WI38 (cell line): ENCODE measurements around the gene TRMU.
A peak's percentile ranks its signal among the peaks of the same experiment; 100 is the strongest.

ENCODE experiments used
- H3K4me3 ChIP-seq: 2 replicates; pipeline ENCODE4 v1.5.1; 2011; ENCODE audit warnings: low read depth, mild to moderate bottlenecking, control low read depth, low read length
- TF ChIP-seq, protein P1 (sequence below): IDR thresholded peaks from 2 replicates; pipeline ENCODE4 v1.5.1; 2012; ENCODE audit warnings: low read depth, mild to moderate bottlenecking, control low read depth, low read length

Gene TRMU

DNA sequence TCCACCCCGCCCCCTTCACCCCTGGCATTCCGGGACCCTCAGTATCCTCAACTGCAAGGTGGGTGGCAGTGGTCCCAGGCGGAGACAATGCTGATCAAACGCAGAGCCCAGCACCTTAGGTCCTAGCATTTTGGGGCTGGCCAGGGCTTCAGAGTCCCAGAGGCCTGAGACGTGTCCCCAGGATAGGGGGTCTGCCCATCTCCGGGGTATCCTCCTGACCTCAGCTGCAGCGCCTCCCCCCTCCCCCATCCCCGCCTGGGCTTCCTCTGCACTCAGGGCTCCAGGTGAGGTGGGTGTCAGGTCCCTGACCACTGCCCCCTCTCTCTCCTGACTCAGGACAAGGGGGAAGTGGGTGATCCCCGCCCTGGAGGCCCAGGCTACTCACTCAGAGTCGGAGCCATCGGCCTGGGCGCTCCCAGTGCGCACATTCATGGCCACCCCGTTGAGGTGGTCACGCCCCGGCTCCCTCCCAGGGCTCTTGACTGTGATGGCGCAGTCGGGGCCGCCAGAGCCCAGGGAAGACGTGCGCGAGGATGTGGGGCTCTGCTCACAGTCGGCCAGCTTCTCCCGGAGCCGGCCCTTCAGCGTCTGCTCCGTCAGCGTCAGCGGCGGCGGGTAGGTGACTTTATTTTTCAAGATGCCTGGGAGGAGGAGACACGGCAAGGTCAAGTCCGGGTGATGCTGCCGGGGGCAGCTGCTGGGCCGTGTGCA is 28.3 kb downstream of the TRMU start:
- TF ChIP-seq, protein P1, sequence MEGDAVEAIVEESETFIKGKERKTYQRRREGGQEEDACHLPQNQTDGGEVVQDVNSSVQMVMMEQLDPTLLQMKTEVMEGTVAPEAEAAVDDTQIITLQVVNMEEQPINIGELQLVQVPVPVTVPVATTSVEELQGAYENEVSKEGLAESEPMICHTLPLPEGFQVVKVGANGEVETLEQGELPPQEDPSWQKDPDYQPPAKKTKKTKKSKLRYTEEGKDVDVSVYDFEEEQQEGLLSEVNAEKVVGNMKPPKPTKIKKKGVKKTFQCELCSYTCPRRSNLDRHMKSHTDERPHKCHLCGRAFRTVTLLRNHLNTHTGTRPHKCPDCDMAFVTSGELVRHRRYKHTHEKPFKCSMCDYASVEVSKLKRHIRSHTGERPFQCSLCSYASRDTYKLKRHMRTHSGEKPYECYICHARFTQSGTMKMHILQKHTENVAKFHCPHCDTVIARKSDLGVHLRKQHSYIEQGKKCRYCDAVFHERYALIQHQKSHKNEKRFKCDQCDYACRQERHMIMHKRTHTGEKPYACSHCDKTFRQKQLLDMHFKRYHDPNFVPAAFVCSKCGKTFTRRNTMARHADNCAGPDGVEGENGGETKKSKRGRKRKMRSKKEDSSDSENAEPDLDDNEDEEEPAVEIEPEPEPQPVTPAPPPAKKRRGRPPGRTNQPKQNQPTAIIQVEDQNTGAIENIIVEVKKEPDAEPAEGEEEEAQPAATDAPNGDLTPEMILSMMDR = no peak
- no peak overlapping the region for H3K4me3 ChIP-seq

DNA sequence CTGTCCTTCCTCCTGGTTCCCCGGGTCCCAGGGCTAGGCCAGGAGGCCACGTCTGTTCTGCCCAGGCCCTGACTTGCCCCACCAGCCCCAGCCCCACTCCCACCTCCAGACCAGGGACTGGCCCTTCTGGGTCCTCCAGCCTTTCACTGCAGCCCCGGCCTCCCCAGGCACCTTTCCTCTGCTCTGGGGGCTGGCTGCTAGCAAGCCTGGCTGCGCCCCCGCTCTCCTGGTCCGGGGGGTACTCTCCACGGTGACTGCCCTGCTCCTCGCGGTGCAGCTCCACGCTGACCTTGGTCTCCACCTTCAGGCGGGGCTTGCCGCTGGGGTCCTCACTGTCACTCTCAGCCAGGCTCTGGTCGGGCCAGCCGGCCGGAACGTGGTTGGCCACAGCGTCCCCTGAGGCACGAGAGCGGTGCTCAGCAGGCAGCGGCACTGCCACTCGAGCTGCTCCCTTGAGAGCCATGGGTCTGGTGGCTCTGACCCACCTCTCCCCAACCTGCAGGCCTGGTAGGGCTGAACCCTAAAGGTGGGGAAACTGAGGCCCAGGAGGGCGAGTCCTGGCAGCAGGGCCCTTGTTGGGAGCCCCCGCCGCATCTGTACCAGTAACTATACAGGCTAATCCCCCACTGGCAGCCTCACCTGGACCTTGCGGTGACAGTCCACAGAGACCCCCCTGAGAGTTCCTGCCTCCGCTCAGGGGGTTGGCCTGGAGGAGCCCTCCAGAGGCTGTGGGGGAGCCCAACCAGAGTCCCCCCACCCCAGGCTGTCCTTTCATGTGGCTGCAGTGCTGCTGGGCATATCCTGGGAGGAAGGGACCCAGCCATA is 29.0 kb downstream of the TRMU start:
- no peak overlapping the region for H3K4me3 ChIP-seq
- TF ChIP-seq, protein P1 = no peak

DNA sequence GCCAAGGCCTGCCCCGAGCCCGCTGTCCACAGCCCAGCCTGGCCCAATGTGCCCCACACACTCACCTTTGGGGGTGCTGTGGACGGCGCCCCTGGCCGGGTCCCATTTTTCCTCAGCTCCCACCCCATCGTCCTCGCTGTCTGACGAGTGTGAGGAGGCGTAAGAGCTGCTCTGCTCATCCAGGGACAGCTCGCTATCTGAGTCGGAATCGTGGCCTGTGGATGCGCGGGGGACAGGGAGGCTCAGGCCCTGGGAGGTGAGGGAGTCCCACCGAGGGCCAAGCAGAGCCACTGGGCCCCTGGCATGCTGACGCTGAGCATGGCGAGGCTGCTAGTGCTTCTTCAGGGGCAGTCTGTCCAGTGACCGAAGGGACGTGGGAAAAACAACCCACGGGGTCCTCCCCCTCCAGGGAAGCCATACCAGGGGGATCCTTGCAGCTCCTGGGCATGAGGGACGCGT is 29.7 kb downstream of the TRMU start:
- TF ChIP-seq, protein P1 = no peak
- H3K4me3 ChIP-seq = no peak overlapping the region

DNA sequence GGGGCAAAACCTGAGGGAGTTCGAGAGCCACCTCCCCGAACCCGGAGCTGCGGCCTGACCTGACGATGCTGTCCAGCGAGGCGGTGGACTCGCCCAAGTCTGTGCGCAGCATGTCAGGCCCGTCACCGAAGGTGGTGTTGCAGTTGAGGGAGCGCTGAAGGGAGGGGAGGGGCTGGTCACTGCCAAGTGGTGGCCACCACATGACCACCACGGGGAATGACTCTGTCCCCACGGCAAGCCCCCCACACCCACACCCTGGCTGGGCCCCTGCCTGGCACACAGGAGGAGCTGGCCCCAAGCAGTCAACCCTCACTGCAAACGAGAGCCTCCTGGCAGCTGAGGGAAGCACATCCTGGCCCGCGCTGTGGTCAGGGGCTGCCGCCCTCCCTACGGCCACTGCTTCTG is 30.8 kb downstream of the TRMU start:
- no peak overlapping the region for H3K4me3 ChIP-seq
- TF ChIP-seq, protein P1 = no peak

DNA sequence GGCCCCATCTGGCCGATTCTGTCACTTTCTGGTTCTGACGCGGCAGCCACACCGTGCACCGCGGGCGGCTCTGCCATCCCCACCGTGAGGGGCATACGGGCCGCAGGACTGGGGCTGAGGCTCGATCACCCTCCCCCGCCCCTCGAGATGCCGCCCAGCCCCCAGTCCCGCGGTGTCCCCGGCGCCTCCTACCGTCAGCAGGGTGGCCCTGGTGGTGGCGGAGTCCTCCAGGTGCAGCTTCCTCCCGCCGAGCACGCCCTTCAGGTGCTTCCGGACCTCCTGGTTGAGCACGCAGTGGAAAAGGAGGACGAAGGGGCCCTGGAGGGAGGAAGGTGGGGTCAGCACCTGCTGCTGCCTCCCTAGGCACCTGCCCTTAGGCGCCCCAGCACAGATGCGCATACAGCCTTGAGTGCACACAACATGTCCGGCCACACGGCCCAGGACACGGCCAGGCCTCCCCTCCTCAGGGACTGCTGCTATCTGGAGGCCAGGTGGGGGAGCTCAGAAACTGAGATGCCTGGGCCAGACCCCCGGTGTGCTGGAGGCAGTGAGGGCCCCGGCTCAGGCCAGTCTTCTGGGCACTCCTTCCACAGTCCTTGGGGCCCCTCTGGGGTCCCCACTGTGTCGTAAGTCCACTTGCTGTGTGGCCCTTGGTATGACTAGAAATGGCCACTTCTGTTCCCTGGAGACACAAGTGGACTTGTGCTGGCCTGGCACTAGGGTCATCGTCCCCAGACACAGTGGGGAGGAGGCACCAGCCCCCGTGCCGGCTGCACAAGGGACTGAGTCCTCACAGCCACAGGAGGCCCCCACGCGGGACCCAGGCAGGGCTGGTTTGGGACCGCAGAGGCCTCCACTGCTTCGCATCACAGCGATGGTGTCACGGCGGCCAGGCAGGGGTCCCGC is 31.5 kb downstream of the TRMU start:
- TF ChIP-seq, protein P1 = no peak
- no peak overlapping the region for H3K4me3 ChIP-seq

DNA sequence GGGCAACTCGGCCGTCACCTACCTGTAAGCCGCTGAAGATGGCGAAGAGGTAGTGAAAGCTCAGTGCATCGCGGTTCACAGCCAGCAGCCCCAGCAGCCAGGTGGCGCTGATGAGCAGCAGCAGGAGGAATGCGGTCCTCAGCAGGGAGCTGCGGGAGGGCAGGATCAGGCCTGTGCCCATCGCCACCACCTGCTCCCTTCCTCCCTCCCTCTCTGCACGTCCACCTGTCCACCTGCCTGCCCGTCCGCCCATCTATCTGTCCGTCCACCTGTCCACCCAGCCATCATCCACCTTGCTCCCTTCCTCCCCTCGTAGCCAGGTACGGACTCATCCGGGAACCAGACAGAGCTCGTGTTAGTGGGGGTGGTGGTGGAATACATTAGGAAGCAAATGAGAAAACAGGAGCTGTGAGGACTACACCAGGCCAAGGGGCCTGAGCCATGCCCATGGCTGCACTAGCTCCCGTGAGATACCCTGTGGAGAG is 32.2 kb downstream of the TRMU start:
- TF ChIP-seq, protein P1 = peak; percentile 79
- no peak overlapping the region for H3K4me3 ChIP-seq
